Left forelimb (tissue), 1 donor: ENCODE data around the gene C10orf95.
A peak's percentile ranks its signal among the peaks of the same experiment; 100 is the strongest.
"Not testable (repeated sequence)": the region's sequence is repeated elsewhere in the genome, so short reads cannot be mapped to it uniquely, and the experiment has no call there.

Source experiments
- DNase-seq: peaks from one replicate; pipeline ENCODE4 v3.0.0-alpha.2; 2018; ENCODE audit warnings: low spot score

C10orf95 gene

GRCh38 chr10:102465466-102465865, 14.1 kb upstream of the C10orf95 start:
- DNase-seq: no peak

- DNase-seq: no peak
Measured at GRCh38 chr10:102463983-102464382, 12.6 kb upstream of the C10orf95 start.

- DNase-seq: no peak
Measured at GRCh38 chr10:102462512-102463054, 11.2 kb upstream of the C10orf95 start.

GRCh38 chr10:102461187-102462054, 10.1 kb upstream of the C10orf95 start:
- DNase-seq: peak; percentile 82

GRCh38 chr10:102460836-102461186, 9.5 kb upstream of the C10orf95 start:
- DNase-seq: no peak

GRCh38 chr10:102458656-102459055, 7.3 kb upstream of the C10orf95 start:
- no peak for DNase-seq

- no peak for DNase-seq
Measured at GRCh38 chr10:102457591-102458150, 6.3 kb upstream of the C10orf95 start.

- DNase-seq: no peak
Measured at GRCh38 chr10:102455893-102456471, 4.6 kb upstream of the C10orf95 start.

GRCh38 chr10:102454662-102455487, 3.5 kb upstream of the C10orf95 start:
- not testable (repeated sequence) for DNase-seq

GRCh38 chr10:102453502-102453901, 2.2 kb upstream of the C10orf95 start:
- DNase-seq: no peak

GRCh38 chr10:102452672-102453340, 1.5 kb upstream of the C10orf95 start:
- DNase-seq: no peak

- peak; percentile 91 for DNase-seq
Measured at GRCh38 chr10:102450374-102451104, 804 bp downstream of the C10orf95 start.

- DNase-seq: no peak
Measured at GRCh38 chr10:102450124-102450373, 1.3 kb downstream of the C10orf95 start.

GRCh38 chr10:102449321-102450123, 1.8 kb downstream of the C10orf95 start:
- no peak for DNase-seq

GRCh38 chr10:102444851-102445250, 6.5 kb downstream of the C10orf95 start:
- DNase-seq: no peak

GRCh38 chr10:102438374-102438773, 13.0 kb downstream of the C10orf95 start:
- DNase-seq: no peak

- DNase-seq: no peak
Measured at GRCh38 chr10:102437515-102437914, 13.8 kb downstream of the C10orf95 start.

- no peak for DNase-seq
Measured at GRCh38 chr10:102436312-102436711, 15.0 kb downstream of the C10orf95 start.

GRCh38 chr10:102435529-102436233, 15.7 kb downstream of the C10orf95 start:
- DNase-seq: no peak

- DNase-seq: no peak
Measured at GRCh38 chr10:102435133-102435497, 16.2 kb downstream of the C10orf95 start.
